ENCODE data around the gene DCLK3. TPM values are rescaled to one million over a fixed set of nuclear protein-coding genes. Genes with fewer than 3 reads are reported as not detected.

The DCLK3 gene
- total RNA-seq, 1 donor from 2014 or later, result 0.43 TPM

GRCh38 chr3:36689560-36689959 is 74.8 kb downstream of the DCLK3 start:
- no peak for DNase-seq
- no peak for ATAC-seq (ENCODE audit: poor library complexity)
- intact Hi-C loops (cut with DNase I), result no loop called here

DNA sequence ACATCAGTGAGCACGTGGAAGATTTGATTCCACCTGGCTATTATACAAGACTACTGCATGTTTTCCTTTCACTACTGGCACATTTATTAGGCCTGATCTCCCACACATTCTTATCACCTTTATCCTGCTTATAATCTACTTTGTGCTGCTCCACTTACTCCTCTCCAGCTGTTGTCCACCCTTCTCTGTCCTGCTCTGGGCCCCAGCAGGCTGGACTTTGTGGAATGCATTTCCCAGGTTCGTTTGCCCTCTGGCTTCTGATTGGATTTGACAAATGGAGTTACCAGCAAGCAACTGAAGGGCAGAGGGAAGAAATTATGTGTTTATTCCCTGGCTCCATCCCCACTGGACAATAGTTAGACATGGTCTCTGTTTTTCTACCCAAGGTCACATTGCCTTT is 75.5 kb downstream of the DCLK3 start:
- no peak for DNase-seq
- intact Hi-C loops (cut with DNase I), result no loop called here
- ATAC-seq (ENCODE audit: poor library complexity), result no peak

DNA sequence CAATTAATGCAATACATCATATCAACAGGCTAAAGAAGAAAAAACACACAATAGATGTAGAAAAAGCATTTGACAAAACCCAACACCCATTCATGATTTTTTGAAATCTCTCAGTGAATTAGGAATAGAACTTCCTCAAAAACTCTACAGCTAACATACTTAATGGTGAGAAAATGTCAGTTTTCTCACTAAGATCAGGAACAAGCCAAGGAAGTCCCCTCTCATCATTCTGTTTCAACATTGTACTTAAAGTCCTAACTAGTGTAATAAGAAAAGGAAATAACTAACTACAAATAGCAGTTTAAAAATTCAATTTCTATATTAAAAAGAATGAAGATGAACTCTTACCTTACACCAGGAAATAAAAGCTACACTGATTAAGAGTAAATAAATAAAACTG is 77.8 kb downstream of the DCLK3 start:
- intact Hi-C loops (cut with DNase I), result no loop called here
- DNase-seq (no peak), ATAC-seq (ENCODE audit: poor library complexity) (no peak)

DNA sequence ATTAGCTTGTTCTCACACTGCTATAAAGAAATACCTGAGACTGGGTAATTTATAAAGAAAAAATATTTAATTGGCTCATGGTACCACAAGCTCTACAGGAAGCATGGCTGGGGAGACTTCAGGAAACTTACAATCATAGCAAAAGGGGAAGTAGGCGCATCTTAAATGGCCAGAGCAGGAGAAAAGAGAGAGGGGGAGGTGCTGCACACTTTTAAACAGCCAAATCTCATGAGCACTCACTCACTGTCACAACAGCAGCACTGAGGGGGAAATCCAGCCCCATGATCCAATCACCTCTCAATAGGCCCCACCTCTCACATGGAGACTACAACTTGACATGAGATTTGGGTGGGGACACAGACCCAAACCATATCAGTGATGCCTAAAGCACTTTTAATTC is 82.5 kb downstream of the DCLK3 start:
- no peak for ATAC-seq (ENCODE audit: poor library complexity)
- intact Hi-C loops (cut with DNase I), result no loop called here
- DNase-seq, result no peak

GRCh38 chr3:36680952-36681351 is 83.4 kb downstream of the DCLK3 start:
- intact Hi-C loops (cut with DNase I), result no loop called here
- DNase-seq, result no peak
- ATAC-seq (ENCODE audit: poor library complexity), result no peak

GRCh38 chr3:36679384-36680200 is 84.8 kb downstream of the DCLK3 start:
- ATAC-seq (ENCODE audit: poor library complexity) (no peak), DNase-seq (no peak)
- intact Hi-C loops (cut with DNase I), result no loop called here

DNA sequence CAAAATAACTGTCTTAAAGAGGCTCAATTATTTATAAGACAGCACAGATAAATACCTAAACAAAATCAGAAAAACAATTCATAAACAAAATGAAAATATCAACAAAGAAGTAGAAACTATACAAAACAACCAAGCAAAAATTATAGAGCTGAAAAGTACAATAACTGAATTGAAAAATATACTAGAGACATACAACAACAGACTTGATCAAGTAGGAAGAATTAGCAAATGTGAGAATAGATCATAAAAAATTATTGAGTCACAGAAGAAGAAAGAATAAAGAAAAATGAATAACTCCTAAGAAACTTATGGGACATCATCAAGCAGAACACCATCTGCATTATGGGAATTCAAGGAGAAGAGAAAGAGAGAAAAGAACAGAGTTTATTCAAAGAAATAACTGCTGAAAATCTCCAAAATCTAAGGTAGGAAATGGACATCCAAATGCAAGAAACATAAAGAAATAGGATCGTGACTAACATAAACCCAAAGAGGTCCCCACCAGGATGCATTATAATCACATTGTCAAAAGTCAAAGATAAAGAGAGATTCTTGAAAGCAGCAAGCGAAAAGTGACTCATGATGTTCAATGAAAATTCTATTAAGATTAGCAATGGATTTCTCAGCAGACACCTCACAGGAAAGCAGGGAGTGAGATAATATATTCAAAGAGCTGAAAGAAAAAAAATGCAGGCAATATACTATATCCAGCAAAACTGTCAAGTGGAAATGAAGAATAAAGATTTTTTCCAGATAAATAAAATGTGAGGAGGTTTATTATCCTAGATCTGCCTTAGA is 85.9 kb downstream of the DCLK3 start:
- ATAC-seq (ENCODE audit: poor library complexity), result no peak

DNA sequence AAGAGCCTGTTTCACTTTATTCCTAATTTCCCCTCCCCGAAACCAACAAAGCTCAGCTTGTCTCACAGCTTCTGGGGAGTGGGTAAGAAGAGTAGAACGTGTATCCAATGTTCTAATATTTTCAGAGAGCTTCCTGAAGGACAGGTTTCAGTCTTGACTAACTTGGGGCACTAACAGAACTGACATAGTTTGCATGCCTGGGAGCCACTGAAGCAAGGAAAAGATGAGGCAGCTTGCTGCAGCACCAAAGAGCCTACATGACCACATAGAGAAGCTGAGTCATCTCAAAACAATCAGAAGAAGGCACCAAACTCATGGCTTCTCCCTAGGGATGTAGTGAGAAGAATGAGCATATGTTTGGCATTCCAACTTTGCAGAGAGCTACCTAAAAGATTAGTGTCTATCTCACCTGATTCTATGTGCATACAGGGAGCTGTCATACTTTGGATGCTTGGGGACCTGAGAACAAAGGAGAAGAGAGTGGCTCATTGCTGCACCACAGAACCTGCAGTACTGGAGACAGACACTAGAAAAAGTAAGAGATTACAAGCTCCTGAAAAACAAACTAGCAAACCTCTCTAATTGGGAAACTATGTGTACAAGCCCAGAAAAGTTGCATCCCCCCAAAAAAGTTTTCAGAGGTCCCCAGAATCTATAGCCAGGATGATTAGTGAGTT is 86.9 kb downstream of the DCLK3 start:
- DNase-seq (no peak), ATAC-seq (ENCODE audit: poor library complexity) (no peak)
- intact Hi-C loops (cut with DNase I), result no loop called here

More for the DNA sequence above, 85.9 kb downstream of the DCLK3 start:
- no peak for DNase-seq
- intact Hi-C loops (cut with DNase I), result no loop called here

DNA sequence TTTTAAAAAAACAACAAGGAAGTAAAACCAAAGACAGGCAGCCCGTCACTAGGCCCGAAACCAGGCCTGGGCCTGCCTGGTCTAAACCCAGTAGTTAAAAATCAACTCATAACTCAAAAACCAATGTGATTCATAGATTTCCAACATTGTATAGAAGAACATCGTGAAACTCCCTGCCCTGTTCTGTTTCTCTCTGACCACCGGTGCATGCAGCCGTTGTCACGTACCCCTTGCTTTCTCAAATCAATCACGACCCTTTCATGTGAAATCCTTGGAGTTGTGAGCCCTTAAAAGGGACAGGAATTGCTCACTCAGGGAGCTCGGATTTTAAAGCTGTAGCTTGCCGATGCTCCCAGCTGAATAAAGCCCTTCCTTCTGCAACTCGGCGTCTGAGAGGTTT is 89.5 kb downstream of the DCLK3 start:
- ATAC-seq (ENCODE audit: poor library complexity) (no peak), DNase-seq (no peak)
- intact Hi-C loops (cut with DNase I), result no loop called here

- ATAC-seq (ENCODE audit: poor library complexity) (no peak), DNase-seq (no peak)
- intact Hi-C loops (cut with DNase I), result no loop called here
Measured at GRCh38 chr3:36669764-36670163, 94.6 kb downstream of the DCLK3 start.

DNA sequence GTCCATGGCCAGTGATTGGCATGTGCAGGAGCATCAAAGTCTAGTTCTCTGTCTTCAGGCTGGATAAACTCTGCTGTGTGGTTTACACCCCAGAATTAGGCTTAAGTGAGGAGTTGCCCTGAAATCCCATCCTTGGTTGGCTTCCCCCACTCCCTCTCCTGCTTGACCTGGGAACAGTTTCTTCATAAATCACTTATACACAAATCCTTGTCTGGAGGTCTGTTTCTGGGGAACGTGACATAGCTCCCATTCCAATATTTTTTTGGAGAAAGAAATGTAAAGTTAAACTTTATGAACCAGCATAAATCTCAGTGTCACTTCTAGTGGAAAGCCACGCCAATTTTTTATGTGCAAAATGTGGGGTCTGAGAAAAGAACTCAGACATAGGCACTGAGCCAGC is 98.2 kb downstream of the DCLK3 start:
- intact Hi-C loops (cut with DNase I), result no loop called here
- DNase-seq (no peak), ATAC-seq (ENCODE audit: poor library complexity) (no peak)

DNA sequence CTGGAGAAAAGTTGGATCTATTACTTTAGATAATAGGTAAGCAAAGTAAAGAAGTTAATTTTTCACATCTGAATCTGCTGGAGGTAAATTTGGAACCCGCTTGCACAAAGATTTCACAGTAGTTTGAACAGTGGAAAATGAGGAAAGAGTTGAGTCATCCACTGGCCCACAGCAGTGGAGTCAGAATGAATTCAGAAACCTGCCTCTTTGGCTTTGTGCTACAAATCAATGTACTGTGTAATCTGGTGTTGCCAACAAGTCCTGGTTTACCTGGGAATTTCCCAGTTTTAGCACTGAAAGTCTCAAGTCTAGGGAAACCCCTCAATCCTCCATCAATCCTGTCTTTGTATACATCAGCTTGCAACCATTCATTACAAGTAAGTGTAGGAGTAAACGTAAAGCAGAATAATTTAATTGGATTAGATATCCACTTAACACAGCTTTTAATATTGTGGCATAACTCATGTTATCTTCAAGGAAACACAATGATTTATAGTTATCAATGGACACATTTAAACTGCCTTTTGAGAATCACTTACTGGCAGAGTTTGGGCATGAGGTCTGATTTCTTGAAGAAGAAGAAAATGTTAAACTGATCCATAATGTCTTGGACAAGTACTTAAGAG is 100.6 kb downstream of the DCLK3 start:
- intact Hi-C loops (cut with DNase I), result no loop called here
- ATAC-seq (ENCODE audit: poor library complexity), result no peak
- no peak for DNase-seq

DNA sequence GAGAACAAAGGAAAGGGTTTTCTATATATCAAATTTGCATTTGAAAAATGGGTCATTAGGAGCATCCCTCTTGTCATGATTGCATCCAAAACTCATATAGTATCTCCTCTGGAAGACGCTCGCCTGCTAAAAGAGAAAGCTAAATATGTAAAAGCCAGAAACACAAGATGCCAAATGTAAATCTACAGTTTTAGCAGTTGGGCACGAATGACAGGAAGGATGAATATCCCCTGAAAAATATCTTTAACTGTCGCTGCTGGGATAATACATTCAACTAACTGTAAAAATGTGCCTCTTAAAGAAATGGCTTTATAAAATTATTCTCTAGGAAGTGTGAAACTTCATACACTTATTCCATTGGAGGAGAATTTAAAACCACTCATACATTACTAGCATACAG is 101.7 kb downstream of the DCLK3 start:
- intact Hi-C loops (cut with DNase I), result no loop called here
- DNase-seq (no peak), ATAC-seq (ENCODE audit: poor library complexity) (no peak)

Other genes starting within 250 kb of the DCLK3 start
- gene TRANK1, start 180.5 kb upstream of the DCLK3 start, total RNA-seq, result 3.4 TPM
- gene EPM2AIP1, start 228.6 kb upstream of the DCLK3 start, total RNA-seq, result 17.9 TPM
- gene MLH1, start 229.0 kb upstream of the DCLK3 start, total RNA-seq, result 42.7 TPM